ENCODE results near the gene MAD2L2. TPM values are rescaled to one million over a fixed set of nuclear protein-coding genes. Genes with fewer than 3 reads are reported as not detected.

The MAD2L2 gene
- total RNA-seq (2014; rRNA removed; shearing (Covaris generic)): 49.5 and 51.2 TPM in 2 replicates
- 61.0 and 93.8 TPM in 2 replicates for polyA plus RNA-seq (2014; cell fraction: nucleus; rRNA removed)

DNA sequence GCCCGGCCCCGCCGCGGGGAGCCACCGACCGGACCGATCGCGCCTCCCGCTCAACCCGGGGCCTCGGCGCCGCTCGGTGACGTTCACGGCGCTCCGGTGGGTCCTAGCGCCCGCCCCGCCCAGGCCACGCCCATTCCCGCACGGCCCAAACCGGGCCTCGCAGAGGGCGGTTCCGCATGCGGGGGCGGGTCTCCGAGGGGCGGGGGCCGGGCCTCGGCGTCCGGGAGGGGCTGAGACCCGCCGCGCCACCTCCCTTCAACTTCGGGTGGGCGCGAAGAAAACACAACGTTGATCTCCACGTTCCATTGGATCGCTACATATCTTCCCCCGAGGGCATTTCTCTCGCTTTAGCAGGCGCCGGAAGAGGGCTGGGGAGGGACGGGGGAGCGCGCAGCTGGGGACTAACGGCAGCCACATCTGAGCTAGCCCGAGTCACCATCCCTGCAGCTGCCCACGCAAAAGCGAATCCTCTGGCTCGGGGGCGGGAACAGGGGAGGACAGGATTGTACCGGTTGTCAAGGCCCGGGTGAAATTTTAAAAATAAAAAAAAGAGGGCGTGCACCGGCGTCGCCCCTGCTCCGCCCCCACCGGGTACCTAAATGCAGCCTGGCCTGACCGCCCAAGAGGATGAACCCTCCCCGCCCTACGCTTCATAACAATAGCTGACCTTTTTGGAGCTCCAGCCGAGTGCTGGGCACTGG is at the start of gene MAD2L2:
Gene MAD2L2 (minus strand): TSS at position 78 of the 701 bp plus-strand sequence. CDS start 547 bp downstream, outside the sequence.
- peak; percentile 66 for DNase-seq (ENCODE audit: extremely low read depth, low read depth)

DNA sequence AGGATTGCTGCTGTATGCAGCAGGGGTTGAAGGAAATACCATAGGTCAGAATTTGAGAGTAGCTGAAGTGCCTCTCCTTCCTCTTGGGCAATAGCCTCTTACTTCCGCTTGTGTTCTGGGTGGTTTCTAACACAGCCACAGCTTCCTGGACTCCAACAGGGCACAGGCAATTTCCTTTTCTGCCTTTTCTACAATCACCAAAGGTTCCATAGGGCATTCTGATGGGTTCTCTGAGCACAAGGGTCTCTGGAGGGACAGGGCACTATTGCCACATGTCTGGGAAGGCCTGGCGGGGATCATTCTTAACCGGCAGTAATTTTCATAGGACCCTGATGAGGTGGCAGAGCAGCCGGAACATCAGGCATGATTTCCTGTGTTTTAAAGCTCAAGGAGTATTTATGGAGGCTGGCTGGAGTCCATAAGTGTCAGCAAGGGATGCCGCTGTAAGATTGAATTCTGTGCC is 49.5 kb upstream of the MAD2L2 start:
- DNase-seq (ENCODE audit: extremely low read depth, low read depth): no peak

- DNase-seq (ENCODE audit: extremely low read depth, low read depth): no peak
Measured at GRCh38 chr1:11729498-11730428, 48.8 kb upstream of the MAD2L2 start.

- no peak for DNase-seq (ENCODE audit: extremely low read depth, low read depth)
Measured at GRCh38 chr1:11729155-11729497, 48.2 kb upstream of the MAD2L2 start.

- DNase-seq (ENCODE audit: extremely low read depth, low read depth): no peak
Measured at GRCh38 chr1:11728126-11728806, 47.3 kb upstream of the MAD2L2 start.

DNA sequence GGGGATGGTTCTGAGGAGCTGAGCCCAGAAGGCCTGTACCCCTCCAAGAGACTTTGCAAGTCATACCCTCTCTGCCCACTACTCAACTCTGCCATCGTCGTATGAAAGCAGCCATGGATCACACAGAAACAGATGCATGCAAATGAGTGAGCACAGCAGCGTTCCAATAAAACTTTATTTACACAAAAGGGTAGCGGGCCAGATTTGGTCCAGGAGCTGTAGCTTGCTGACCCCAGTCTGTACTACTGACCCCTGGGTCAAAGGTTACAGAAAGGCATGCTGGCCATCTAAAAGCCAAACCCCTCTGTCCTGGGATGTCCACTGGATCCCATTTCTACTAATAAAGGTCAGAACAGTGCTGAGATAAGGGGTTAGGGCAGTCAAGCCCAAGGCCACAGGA is 46.2 kb upstream of the MAD2L2 start:
- no peak for DNase-seq (ENCODE audit: extremely low read depth, low read depth)

- no peak for DNase-seq (ENCODE audit: extremely low read depth, low read depth)
Measured at GRCh38 chr1:11725616-11726015, 44.7 kb upstream of the MAD2L2 start.

DNA sequence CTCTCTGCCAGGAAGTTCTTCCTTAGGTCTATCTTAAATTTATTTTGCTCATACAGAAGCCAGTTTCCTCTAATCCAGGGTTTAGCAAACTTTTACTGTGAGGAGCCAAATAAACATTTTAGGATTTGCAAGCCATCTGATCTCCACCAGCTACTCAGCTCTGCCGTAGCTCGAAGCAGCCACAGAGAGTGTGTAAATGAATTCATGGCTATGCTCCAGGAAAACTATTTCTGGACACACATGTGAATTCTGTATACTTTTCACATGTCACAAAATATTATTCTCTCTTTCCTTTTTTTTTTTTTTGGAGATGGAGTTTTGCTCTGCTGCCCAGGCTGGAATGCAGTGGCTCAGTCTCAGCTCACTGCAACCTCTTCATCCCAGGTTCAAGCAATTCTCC is 41.6 kb upstream of the MAD2L2 start:
- DNase-seq (ENCODE audit: extremely low read depth, low read depth): no peak

- DNase-seq (ENCODE audit: extremely low read depth, low read depth): no peak
Measured at GRCh38 chr1:11721311-11721710, 40.4 kb upstream of the MAD2L2 start.

DNA sequence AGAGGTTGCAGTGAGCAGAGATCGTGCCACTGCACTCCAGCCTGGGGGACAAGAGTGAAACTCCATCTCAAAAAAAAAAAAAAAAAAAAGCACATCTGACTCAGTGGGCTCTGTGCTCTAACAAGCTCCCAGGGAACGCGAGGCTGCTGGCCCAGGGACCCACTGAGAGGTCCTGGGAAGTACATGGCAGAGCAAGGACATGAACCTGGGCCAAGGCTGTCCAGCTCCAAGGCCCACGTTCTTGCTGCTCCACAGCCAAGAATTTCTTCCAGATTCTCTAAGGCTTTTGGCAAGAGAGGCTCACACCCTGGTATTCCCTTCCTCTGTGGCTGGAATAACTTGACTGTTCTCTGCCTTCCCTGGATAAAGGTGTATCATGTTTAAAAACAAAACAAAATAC is 39.6 kb upstream of the MAD2L2 start:
- no peak for DNase-seq (ENCODE audit: extremely low read depth, low read depth)

DNA sequence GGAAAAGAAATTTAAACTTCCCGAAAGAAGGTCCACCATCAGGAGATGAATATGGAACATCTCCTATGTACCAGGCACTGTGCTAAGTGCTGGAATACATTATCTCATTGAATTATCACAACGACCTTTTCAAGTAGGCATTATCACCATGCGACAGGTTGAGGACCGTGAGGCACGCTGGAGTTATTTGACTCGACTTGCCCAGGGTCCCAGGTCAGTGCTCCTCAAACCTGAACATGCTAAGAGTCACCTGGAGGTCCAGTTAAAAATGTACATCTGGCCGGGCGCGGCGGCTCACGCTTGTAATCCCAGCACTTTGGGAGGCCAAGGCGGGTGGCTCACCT is 39.1 kb upstream of the MAD2L2 start:
- no peak for DNase-seq (ENCODE audit: extremely low read depth, low read depth)

DNA sequence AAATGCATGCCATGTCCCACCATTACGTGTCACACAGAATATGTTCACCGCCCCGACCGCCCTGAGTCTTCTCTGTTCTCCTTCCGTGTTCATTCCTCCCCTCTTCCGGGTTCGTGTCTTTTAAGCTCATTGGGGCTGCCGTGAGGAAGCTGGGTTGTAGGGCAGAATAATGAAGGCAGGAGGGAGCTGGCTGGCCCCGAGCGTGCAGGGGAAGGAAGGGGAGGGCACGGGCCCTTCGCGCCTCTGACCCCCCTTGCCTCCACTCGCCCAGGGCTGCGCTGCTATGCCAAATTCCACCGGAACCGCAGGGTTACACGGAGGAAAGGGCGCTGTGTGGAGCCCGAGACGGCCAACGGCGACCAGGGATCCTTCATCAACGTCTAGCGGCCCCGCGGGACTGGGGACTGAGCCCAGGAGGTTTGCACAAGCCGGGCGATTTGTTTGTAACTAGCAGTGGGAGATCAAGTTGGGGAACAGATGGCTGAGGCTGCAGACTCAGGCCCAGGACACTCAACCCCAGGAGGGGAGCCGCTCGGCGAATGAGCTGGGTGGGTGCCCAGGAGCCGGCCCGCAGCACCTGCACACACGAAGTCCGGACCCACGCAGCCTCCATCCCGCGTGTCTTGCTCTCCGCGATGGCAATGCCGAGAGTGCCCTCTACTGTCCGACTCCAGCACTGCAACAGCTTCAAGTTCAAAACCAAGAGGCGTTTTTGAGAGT is 38.5 kb upstream of the MAD2L2 start:
- peak; percentile 44 for DNase-seq (ENCODE audit: extremely low read depth, low read depth)

DNA sequence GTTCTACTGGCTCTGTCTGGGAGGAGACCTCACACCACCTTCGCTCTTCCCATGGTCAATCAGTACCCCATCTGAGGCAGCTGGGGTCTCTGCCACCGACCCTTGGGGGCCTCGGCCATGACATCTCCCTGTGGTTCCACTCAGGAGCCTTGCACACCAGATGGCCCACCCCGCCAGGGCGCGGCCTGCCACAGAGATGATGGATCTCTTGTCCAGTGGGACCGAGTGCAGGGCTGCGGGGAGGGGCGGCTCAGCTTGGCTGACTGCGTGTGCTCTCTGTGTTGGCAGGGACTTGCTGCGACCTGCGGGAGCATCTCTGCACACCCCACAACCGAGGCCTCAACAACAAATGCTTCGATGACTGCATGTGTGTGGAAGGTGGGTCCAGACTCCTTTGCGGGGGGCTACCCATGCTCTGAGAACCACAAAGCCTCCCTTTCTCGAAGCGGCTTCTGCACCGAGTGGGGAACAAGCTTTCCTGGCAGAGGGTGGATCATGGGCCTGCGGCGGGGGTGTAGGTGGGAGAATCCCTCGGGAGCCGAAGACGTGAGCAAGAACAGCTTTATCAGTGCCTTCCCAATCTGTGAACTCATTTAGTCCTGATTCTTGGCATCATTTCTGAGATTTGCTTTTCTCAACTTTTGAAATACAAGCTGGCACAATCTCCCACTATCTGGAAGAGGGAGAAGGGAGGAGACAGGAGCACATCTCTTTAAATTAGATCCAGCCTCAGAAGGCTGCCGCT is 34.1 kb upstream of the MAD2L2 start:
- DNase-seq (ENCODE audit: extremely low read depth, low read depth): no peak

- DNase-seq (ENCODE audit: extremely low read depth, low read depth): no peak
Measured at GRCh38 chr1:11713095-11713494, 32.1 kb upstream of the MAD2L2 start.

DNA sequence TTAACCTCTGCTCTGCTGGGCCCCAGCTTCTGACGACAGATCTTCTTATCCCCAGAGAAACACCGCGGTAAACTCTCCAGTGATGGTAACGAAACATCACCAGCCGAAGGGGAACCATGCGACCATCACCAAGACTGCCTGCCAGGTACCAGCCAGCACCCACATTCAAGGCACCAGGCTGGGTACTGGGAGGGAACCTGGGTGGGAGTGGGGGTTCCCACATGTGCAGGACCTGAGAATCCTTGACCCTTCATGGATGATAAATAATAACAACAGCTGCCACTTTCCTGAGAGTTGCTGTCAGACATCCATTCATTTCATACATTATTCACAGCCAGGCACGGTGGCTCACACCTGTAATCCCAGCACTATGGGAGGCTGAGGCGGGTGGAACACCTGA is 31.3 kb upstream of the MAD2L2 start:
- no peak for DNase-seq (ENCODE audit: extremely low read depth, low read depth)

- no peak for DNase-seq (ENCODE audit: extremely low read depth, low read depth)
Measured at GRCh38 chr1:11711490-11711889, 30.5 kb upstream of the MAD2L2 start.

- no peak for DNase-seq (ENCODE audit: extremely low read depth, low read depth)
Measured at GRCh38 chr1:11708554-11709350, 27.8 kb upstream of the MAD2L2 start.

- no peak for DNase-seq (ENCODE audit: extremely low read depth, low read depth)
Measured at GRCh38 chr1:11707621-11708276, 26.8 kb upstream of the MAD2L2 start.

DNA sequence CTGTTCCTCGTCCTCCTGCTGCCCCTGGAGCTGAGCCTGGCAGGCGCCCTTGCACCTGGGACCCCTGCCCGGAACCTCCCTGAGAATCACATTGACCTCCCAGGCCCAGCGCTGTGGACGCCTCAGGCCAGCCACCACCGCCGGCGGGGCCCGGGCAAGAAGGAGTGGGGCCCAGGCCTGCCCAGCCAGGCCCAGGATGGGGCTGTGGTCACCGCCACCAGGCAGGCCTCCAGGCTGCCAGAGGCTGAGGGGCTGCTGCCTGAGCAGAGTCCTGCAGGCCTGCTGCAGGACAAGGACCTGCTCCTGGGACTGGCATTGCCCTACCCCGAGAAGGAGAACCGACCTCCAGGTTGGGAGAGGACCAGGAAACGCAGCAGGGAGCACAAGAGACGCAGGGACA is 25.3 kb upstream of the MAD2L2 start:
- DNase-seq (ENCODE audit: extremely low read depth, low read depth): no peak
